Hindlimb muscle (tissue), 1 donor: ENCODE data around the gene ZC3H14. TPM values are rescaled to one million over a fixed set of nuclear protein-coding genes. Genes with fewer than 3 reads are reported as not detected.
"Not testable (repeated sequence)": the region's sequence is repeated elsewhere in the genome, so short reads cannot be mapped to it uniquely, and the experiment has no call there.

Experiments used
- DNase-seq: peaks from one replicate; pipeline ENCODE4 v3.0.0-alpha.2; 2013
- polyA plus RNA-seq: library from polyadenylated mRNA; unstranded; fragments of 120-200 nt; gene quantifications from one replicate; pipeline ENCODE4 v1.2.1, GENCODE V29; 2013; ENCODE audit not compliant: insufficient read length

ZC3H14 gene, protein sequence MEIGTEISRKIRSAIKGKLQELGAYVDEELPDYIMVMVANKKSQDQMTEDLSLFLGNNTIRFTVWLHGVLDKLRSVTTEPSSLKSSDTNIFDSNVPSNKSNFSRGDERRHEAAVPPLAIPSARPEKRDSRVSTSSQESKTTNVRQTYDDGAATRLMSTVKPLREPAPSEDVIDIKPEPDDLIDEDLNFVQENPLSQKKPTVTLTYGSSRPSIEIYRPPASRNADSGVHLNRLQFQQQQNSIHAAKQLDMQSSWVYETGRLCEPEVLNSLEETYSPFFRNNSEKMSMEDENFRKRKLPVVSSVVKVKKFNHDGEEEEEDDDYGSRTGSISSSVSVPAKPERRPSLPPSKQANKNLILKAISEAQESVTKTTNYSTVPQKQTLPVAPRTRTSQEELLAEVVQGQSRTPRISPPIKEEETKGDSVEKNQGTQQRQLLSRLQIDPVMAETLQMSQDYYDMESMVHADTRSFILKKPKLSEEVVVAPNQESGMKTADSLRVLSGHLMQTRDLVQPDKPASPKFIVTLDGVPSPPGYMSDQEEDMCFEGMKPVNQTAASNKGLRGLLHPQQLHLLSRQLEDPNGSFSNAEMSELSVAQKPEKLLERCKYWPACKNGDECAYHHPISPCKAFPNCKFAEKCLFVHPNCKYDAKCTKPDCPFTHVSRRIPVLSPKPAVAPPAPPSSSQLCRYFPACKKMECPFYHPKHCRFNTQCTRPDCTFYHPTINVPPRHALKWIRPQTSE
- 36.6 TPM for polyA plus RNA-seq

DNA sequence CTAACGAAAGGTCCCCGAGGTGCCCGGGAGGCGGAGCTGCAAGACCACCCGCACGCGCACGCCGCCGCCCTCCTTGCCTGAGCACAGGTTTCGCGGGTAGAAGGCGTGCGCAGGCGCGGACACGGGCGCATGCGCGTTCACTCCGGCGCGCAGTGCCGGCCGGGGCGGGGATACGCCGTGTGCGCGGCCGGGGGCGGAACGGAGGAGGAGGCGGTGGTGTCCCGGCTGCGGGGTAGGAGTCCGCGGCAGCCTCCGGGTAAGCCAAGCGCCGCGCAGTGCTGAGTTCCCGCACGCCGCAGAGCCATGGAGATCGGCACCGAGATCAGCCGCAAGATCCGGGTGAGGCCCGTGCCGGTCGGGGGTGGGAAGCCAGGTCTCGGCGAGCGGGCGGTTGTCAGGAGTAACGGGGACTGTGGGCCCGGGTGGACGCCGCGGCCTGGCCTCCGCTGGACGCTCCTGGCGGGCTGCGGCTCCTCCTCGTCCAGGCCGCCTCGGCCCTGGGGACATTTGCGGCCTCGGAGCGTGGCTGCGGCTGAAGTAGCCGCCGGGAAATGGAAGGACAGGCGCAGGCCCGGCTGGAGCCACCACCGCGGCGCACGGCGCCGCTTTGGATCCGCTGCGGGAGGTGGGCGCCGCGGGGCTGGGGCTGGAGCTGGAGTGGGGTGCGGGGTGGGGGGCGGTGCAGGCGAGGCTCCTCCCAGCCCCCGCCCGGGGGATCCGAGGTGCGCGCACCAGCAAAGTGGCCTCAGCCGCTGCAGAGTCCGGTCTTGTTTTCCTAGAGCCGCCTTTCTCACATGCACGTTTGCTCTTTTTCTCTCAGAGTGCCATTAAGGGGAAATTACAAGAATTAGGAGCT lies at the start of gene ZC3H14:
ZC3H14 (plus strand) TSS at position 207 of the 856 bp plus-strand sequence; CDS start at position 304, 97 bp downstream.
- peak; percentile 93 for DNase-seq

DNA sequence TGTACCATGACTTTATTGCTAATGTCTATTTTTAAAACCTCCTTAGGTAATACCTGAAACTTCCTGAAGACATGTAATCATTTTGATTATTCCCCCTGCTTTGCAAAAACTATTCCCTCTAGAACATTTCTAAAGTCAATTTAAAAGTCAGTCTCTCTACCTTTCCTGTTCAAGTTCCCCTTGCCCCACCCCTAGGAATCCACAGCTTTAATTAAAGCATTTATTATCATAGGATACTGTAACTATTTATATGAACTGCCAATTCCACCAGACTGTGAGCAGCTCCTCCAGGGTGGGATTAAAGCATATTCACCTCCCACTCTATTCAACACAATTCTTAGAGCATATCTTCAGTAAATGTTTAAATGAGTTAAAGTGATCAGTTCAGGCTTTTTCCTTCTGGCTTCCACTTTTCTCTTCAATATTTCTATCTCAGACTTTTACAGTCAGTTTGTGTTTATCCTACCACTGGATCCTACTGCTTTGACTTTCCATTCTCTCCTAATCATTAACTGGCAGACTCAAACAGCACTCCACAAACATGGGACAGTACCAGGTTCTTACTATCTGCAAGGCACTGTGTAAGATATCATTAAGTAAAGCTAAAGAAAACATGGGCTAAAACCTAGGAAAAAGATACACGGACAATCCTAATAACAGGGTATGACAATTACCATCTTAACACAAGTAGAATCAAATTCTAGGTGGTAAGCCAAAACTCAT lies 47.2 kb upstream of the ZC3H14 start:
- DNase-seq: no peak

DNA sequence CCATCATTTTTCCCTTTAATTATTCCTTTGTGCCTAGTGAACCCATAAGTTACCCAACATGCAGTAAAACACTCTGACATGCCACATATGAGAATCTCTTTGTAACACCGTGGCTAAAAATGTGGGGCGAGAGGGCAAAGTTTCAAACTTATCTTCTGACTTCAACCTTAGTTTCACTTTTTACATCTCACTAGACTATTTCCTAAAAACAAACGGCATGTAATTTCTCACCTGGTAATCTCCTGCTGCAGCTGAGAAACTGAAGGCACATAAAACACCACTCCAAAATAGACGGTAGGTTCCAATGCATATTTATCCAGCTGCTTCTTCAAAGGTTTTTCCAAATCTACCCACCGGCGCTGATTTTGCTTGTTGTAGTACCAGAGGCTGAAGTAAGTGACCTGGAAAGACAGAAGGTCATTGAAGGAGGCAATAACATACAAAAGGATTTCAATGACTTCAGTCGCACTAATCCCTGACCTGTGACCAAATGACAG lies 45.9 kb upstream of the ZC3H14 start:
- DNase-seq: no peak

DNA sequence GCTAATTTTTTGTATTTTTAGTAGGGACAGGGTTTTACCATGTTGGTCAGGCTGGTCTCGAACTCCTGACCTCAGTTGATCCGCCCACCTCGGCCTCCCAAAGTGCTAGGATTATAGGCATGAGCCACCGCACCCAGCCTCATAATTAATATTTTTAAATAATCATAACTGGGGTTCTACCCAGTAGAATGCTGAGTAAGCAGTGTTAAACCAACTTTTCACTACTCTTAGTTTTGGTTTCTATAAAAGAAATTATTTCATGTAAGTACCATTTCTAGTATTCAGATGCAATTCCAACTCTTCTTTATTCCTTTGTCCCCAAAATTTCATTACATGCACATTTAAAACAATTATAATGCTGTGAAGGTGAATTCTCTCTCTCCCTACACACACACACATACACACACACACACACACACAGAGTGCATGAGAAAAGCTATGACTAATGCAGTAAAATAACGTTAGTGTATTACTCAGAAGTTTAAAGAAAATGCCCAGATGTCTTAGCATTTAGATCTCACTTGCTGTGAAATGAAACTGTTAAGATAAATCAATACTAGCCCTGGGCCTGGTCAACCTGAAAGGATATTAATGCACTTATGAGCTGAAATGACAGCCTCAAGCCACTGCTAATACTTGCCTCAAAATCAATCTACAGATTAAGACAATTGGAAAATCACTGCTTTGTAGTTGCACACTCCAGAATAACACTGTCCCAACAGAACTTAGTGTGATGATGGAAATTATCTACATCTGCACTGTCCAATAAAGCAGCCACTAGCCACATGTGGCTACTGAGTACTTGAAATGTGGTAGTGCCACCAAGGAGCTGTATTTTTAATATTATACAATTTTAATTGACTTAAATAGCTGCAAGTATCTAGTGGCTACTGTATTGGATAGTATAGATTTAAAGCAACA lies 44.0 kb upstream of the ZC3H14 start:
- no peak for DNase-seq

DNA sequence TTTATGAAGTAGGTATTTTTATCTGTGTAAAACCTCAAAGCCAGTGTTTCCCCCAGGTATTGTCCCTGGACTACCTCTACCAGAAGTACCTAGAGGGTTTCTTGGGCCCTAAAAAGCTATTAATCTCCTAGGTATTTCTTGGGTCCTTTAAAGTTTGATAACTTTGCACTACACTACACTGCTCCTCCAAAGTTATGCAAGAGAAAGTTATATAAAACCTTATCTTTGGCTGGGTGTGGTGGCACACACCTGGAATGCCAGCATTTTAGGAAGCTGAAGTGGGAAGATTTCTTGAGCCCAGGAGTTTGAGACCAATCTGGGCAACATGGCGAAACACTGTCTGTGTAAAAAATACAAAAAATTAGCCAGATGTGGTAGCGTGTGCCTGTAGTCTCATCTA lies 42.9 kb upstream of the ZC3H14 start:
- DNase-seq: no peak

DNA sequence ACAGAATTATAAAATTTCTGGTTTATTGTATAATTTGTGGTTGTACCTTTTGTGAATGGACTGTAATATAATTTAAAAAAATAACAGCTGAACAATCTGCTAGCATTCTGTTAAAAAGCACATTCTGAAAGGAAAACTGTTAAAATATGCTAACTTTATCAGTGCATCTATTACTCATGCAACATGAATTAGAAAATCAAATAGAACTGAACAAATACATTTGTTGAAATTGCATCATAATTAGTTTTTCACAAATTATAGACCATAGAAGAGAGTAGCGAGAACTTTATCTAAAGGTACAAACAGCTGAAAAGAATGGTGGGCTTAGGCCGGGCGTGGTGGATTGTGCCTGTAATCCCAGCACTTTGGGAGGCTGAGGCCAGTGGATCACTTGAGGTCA lies 41.0 kb upstream of the ZC3H14 start:
- no peak for DNase-seq

DNA sequence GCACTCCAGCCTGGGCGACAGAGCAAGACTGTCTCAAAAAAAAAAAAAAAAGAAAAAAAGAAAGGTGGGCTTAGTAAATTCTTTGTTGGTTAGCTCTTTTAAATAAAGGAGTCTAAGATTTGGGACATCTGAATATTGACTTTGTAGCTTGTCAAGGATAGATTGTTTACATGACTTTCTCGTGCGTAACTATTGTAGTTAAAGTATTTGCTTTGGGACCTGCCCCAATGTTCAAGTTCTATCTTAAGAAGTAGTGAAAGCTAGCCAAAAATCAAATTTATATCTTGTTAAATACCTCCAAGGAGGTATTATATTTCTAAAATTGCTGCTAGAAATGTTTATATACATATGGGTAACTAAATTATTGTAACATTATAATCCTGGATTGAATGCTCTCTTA lies 40.4 kb upstream of the ZC3H14 start:
- no peak for DNase-seq

DNA sequence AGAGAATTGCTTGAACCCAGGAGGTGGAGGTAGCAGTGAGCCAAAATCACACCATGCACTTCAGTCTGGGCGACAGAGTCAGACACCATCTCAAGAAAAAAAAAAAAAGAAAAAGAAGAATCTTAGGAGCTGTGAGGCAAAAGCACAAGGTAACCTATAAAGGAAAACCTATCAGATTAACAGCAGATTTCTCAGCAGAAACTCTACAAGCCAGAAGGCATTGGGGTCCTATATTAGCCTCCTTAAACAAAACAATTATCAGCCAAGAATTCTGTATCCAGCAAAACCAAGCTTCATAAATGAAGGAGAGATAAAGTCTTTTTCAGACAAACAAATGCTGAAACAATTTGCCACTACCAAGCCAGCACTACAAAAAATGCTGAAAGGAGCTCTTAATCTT lies 32.9 kb upstream of the ZC3H14 start:
- DNase-seq: not testable (repeated sequence)

DNA sequence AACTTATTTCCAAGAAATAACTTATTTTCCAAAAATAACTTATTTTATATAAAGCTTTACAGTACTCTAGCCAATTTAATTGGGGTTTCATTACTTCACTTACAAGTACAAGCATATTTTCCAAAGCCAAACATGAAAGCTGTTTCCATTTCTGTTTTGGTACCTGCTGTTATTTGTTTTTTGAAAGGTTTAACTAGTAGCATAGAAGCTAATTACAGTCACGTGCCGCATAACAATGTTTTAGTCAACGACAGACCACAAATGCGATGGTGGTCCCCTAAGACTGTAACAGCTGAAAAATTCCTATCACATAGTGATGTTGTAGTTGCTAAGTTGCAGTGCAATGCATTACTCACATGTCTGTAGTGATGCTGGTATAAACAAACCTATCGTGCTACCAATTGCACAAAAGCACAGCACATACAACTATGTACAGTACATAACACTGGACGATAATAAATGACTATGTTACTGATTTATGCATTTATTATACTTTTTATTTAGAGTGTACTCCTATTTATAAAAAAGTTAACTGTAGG lies 29.7 kb upstream of the ZC3H14 start:
- no peak for DNase-seq

DNA sequence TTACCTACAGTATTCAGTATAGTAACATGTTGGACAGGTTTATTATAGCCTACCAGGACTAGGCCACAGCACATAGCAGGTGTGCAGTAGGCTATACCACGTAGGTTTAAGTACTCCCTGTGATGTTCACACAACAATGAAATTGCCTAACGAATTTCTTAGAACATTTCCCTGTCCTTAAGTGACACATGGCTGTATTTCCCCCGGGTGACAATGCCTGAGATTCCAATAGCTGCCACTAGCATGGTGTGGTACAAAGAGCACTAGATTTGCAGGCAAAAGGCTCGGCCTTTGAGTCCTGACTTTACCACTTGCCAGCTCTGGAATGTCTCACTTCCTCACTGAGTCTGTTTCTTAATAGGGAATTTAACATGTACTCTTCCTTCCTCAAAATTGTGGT lies 27.7 kb upstream of the ZC3H14 start:
- DNase-seq: no peak

DNA sequence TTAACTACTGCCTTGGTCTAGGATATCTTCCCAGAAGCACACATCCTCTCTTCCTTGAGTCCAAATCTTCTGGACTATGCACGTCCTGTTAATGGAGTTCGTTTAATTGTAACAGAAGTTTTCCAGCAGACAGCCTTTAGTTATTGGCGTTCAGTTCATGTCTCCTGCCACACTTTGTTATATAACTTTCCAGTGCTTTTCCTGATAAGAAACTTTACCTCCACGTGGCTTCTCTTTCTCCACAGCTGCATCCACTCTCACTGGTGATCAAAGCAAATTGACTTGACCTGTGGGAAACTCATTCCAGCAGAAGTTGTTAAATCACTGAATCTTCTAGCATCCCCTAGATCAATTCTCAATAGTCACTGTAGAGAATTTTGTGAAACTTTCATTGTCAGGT lies 27.0 kb upstream of the ZC3H14 start:
- DNase-seq: no peak

DNA sequence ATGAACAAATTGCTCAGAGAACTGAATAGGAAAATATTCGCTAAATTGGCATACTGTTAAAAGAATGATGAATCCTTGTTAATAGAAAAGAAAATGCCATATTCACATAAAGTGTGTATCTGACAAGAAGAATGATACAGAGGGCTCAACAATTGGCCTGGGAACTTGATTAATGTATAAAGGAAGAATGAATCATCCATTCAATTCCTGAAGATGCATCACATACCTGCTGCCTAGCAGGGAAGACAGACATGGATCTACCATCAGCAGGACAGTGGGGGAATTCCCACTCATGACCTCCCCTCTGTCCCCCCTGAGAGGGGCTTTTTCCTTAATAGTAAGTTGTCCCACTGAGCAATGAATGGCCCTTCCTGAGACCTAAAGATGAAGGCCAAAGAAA lies 21.5 kb upstream of the ZC3H14 start:
- DNase-seq: no peak

DNA sequence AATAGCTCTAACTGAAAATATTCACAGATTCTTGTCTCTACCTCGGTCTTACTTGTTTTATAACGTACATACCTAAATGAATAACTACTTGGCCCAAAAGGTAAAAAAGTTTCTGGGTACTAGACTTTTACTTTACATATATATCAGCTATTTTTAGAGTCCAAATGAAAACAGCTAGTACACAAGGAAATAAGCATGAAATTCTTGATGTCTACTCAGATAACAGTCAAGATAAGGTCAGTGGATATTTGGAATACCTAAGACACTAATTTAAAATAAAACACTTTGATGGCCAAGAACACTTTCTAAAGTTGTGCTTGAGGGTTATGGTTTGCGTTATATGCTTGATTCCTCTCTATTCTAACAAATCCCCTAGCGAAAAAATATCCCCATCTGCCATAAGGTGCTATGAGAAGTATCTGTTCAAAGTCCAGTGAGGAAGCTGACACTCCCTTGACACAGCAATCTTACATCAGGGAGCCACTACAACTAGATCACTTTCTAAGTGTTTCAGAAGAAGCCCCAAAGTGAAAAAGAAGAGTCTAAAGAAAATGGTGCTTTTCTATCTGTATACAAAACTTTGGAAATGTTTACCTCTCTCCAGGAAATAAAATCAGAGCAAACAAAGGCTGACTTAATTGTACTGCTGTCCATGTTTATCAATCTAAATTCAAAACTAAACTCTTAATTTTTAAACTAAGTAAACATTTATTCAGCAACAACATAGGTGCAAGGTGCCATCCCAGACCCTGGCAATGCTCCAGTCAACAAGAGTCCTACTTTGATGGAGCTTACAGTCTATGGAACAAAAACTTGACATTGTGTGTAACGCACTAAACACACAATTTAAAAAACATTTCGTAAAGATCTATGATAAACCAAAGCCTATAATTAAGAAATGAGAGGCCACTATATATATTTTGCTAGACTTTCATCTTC lies 19.7 kb upstream of the ZC3H14 start:
- no peak for DNase-seq

DNA sequence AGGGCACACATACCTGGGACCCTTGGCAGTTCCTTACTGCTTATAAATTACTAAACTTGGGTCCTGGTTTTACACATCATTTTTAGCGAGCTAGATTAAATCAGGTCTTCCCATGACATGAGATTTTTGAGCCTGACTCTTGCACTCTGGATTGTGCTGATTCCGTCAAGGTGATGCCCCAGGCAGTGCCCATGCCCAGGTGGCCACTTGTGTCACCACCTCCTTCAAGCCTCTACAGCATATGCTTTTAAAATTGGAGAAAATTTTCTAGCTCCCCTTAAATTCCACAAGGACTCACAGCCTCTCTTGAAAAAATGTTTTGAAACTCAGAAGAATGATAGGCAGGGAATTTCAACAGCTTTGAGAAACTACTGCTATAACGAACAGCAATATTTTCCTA lies 17.6 kb upstream of the ZC3H14 start:
- DNase-seq: no peak

DNA sequence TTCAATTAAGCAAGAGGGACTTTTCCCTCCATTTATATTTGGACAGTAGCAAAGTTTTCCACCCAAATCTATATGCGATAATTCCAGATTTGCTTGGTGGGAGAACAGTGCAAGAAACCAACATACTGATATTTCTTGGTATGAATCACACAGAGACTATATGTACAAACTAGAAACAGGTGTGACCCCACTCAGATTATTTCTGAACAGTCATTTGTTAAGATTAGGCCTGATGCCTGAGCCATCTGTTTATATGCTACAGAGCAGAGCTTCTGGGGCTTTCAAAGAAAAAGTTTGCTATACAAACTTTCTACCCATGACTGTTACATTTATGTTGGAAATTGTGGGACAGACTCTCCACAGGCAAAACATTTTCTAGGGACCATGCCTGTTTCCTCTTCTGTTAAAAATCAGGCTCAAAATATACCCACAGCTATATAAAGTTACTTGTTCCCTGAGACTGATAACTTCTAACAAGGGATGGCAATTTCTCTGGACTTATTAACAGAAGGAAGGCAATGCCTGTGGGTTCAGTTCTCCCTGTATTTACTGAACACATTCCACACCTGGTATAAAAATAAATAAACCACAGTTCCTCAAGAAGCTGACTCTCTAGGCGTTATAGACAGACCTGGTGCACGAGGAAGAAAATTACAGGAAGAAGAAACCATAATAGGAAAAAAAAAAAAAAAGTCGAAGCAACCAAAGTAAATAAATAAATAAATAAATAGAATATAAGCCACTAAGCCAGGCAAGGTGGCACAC lies 16.0 kb upstream of the ZC3H14 start:
- no peak for DNase-seq

DNA sequence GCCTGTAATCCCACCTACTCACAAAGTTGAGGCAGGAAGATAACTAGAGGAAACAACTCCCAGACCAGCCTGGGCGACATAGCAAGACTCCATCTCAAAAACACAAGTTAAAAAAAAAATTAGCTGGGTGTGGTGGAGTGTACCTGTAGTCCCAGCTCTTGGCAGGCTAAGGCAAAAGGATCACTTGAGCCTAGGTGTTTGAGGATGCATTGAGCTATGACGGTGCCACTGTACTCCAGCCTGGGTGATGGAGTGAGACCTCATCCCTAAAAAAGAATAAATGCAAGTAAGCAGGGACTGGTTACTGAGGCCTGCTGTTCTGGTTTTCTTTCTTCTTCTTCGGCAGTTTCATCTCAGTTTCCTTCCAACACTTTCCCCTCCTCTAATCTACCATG lies 15.5 kb upstream of the ZC3H14 start:
- DNase-seq: no peak

DNA sequence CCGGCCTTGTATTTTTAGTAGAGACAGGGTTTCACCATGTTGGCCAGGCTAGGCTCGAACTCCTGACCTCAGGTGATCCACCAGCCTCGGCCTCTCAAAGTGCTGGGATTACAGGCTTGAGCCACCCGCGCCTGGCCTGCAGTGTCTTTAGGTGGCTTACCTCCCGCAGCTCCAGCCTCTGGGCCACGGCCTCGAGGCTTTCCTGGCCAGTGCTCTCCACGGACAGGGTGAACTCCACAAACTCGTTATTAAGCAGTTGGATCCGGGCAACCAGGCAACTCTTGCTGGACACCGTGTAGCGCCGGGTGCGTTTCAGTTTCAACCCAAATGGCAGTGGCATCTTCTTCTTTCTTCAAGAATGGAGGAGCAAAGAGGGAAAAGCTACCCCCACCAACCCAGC lies 12.8 kb upstream of the ZC3H14 start:
- DNase-seq: no peak

DNA sequence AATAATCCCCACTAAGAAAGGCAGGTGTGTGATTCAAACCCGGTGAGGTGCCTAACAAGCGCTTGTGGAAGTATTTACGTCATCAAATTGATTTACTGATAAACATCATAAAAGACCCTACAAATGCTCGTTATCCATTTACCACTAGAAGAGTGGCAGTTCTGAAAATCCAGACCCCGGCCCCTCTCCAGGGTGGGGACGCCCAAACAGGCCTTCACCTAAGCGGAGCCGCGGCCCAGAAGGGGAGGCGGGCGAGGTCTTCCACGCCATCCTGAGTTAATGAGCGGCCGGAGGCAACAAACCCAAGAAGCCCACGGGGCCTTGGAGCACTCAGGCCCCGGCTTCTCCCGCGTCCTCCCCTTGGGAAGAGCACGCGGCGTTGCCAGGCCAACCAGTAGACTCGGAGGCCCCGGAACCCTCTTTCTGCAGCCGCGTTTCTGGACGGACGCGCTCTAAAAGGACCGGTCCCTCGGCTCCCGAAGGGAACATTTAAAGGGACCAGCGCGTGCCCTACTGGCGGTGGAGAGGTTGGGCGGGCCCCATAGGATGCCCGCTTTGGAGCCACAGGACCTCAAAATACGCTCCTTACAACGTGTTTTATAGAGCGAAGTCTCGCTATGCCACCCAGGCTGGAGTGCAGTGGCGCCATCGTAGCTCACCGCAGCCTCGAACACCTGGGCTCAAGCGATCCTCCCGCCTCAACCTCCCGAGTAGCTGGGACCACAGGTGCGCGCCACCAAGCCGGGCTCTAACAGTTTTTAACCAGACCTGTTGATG lies 11.6 kb upstream of the ZC3H14 start:
- peak; percentile 85 for DNase-seq
